ENCODE measurements around the gene UGCG. TPM values are rescaled to one million over a fixed set of nuclear protein-coding genes. Genes with fewer than 3 reads are reported as not detected.

The UGCG gene
- total RNA-seq, 1 donor from 2014 or later, result 33.1 TPM

DNA sequence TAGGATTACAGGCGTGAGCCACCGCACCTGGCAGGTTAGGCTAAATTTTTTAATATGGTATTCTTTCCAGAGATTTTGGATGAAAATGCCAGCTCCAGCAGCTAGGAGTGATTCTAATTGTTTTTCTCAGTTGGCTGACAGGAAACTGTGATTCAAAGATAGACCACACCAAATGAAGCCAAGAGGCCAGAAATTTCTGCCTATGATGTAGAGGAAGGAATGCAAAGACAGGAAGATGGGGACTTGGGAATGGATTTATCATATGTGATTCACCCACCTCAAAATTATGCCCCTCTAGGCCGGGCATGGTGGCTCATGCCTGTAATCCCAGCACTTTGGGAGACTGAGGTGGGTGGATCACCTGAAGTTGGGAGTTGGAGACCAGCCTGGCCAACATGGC lies 53.3 kb downstream of the UGCG start:
- Histone ChIP-seq H3K27me3 (no peaks in the 10 kb centered on the region), H3K9me3 (no peaks in the 10 kb centered on the region), H3K4me3 (no peak overlapping the region), H3K36me3 (no peaks in the 10 kb centered on the region), H3K4me1 (no peaks in the 10 kb centered on the region), H3K27ac (no peak overlapping the region)
- intact Hi-C loops (cut with DNase I), result no loop called here
- DNase-seq (ENCODE audit: extremely low spot score in 2 of 2), result no peak
- TF ChIP-seq POLR2A (IDR thresholded peaks at IDR 0.05) (no peak), POLR2AphosphoS5 (IDR thresholded peaks at IDR 0.05; ENCODE audit: insufficient read depth in 1 of 2, low read depth in 1 of 2) (no peak)
- TF ChIP-seq, protein P1, sequence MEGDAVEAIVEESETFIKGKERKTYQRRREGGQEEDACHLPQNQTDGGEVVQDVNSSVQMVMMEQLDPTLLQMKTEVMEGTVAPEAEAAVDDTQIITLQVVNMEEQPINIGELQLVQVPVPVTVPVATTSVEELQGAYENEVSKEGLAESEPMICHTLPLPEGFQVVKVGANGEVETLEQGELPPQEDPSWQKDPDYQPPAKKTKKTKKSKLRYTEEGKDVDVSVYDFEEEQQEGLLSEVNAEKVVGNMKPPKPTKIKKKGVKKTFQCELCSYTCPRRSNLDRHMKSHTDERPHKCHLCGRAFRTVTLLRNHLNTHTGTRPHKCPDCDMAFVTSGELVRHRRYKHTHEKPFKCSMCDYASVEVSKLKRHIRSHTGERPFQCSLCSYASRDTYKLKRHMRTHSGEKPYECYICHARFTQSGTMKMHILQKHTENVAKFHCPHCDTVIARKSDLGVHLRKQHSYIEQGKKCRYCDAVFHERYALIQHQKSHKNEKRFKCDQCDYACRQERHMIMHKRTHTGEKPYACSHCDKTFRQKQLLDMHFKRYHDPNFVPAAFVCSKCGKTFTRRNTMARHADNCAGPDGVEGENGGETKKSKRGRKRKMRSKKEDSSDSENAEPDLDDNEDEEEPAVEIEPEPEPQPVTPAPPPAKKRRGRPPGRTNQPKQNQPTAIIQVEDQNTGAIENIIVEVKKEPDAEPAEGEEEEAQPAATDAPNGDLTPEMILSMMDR (IDR thresholded peaks at IDR 0.05), result no peak

DNA sequence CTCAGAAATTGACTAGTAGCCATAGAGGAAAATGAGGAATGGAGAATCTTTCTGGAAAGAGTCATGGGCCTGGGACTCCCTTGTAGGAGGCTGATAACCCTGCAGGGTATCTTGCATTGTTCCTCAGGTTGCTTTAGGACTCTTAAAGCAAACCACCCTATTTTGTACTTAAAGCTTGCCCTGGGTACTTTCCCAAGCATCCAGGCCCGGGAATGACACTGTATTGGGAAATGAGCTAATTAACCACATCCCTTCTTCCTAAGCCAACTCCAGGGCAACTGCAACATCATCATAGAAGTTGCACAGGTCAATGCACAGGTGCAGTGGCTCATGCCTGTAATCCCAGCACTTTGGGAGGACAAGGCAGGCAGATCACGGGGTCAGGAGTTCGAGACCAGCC lies 55.9 kb downstream of the UGCG start:
- H3K4me1 ChIP-seq, result no peaks in the 10 kb centered on the region
- no peak for DNase-seq (ENCODE audit: extremely low spot score in 2 of 2)
- H3K36me3 ChIP-seq, result no peaks in the 10 kb centered on the region
- intact Hi-C loops (cut with DNase I), result no loop called here
- H3K9me3 ChIP-seq, result no peaks in the 10 kb centered on the region
- no peak overlapping the region for H3K4me3 ChIP-seq
- TF ChIP-seq POLR2A (IDR thresholded peaks at IDR 0.05) (no peak), POLR2AphosphoS5 (IDR thresholded peaks at IDR 0.05; ENCODE audit: insufficient read depth in 1 of 2, low read depth in 1 of 2) (no peak)
- TF ChIP-seq, protein P1 (IDR thresholded peaks at IDR 0.05), result no peak
- no peaks in the 10 kb centered on the region for H3K27me3 ChIP-seq
- no peak overlapping the region for H3K27ac ChIP-seq

DNA sequence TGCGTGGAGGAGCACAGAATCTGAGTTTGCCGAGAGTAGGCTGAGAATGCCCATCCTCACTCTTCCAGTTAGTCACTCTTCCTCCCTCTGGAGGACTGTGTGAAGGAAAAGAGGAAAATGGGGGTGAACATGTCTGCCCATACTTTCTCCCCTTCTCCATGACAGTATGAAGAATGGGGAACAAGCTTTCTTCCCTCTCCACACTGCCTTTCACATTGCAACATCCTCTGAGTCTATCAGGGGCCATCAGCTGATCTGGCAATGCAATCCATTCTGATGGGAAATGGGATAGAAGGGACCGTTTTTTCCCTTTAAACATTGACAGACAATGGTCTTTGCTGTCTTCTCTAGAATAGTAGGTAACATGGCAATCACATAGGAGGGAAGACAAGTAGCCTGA lies 56.8 kb downstream of the UGCG start:
- DNase-seq (ENCODE audit: extremely low spot score in 2 of 2), result no peak
- Histone ChIP-seq H3K4me3 (no peak overlapping the region), H3K27ac (no peak overlapping the region), H3K4me1 (peaks cover 8% of the 10 kb centered on the region), H3K27me3 (no peaks in the 10 kb centered on the region), H3K9me3 (no peaks in the 10 kb centered on the region), H3K36me3 (no peaks in the 10 kb centered on the region)
- intact Hi-C loops (cut with DNase I), result no loop called here
- TF ChIP-seq POLR2A (IDR thresholded peaks at IDR 0.05) (no peak), POLR2AphosphoS5 (IDR thresholded peaks at IDR 0.05; ENCODE audit: insufficient read depth in 1 of 2, low read depth in 1 of 2) (no peak)
- TF ChIP-seq, protein P1 (IDR thresholded peaks at IDR 0.05), result no peak

DNA sequence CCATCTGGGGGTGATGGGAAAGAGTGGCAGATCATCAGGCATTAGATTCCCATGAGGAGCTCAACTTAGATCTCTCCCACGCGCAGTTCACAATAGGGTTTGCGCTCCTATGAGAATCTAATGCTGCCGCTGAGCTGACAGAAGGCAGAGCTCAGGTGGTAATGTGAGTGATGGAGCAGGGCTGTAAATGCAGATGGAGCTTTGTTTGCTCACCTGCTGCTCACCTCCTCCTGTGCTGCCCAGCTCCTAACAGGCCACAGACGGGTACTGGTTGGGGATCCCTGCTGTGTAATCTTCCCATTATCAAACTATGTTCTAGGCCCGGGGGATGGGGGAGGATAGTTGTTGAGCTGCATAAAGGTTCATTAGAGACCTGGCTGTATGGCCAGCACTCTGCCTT lies 58.4 kb downstream of the UGCG start:
- DNase-seq (ENCODE audit: extremely low spot score in 2 of 2), result no peak
- Histone ChIP-seq H3K27me3 (no peaks in the 10 kb centered on the region), H3K9me3 (no peaks in the 10 kb centered on the region), H3K4me1 (peaks cover 11% of the 10 kb centered on the region), H3K36me3 (no peaks in the 10 kb centered on the region), H3K27ac (no peak overlapping the region), H3K4me3 (no peak overlapping the region)
- TF ChIP-seq, protein P1 (IDR thresholded peaks at IDR 0.05), result no peak
- TF ChIP-seq POLR2AphosphoS5 (IDR thresholded peaks at IDR 0.05; ENCODE audit: insufficient read depth in 1 of 2, low read depth in 1 of 2) (no peak), POLR2A (IDR thresholded peaks at IDR 0.05) (no peak)
- intact Hi-C loops (cut with DNase I), result no loop called here

DNA sequence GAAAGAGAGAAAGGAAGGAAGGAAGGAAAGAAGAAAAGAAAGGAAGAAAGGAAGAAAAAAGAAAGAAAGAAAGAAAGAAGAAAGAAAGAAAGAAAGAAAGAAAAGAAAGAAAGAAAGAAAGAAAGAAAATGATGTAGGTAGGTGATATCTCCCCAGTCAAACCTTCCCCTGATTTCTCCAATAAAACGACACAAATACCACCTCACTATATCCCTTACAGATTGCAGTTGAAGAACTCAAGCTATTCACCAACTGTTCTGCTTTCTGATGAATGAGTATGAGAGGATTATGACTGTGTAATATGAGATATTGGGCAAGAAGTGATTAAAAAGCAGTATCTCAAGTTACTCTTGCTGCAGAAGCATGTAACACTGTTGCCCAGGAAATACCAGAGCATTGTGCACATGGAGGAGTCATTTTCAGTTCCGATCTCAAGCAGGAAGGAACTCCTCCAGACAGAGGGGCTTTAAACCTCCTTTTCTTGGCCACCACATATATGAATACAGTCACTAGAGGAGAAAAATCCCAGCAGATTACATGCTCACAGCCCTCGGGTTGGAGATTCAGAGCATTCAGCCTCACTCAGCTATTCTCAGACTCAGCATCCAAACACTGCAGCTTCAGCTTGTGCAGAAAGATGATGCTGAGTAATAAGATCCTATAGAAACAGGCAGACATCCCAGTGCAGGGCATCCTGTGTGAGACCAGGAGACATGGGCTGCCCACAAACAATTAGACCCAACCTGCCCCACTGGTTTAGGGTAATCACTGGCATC lies 61.4 kb downstream of the UGCG start:
- intact Hi-C loops (cut with DNase I), result no loop called here
- H3K4me1 ChIP-seq, result peaks cover 11% of the 10 kb centered on the region
- H3K9me3 ChIP-seq, result no peaks in the 10 kb centered on the region
- H3K27me3 ChIP-seq, result no peaks in the 10 kb centered on the region
- H3K27ac ChIP-seq, result no peak overlapping the region
- TF ChIP-seq, protein P1 (IDR thresholded peaks at IDR 0.05), result no peak
- TF ChIP-seq POLR2A (IDR thresholded peaks at IDR 0.05) (no peak), POLR2AphosphoS5 (IDR thresholded peaks at IDR 0.05; ENCODE audit: insufficient read depth in 1 of 2, low read depth in 1 of 2) (no peak)
- no peak for DNase-seq (ENCODE audit: extremely low spot score in 2 of 2)
- H3K36me3 ChIP-seq, result no peaks in the 10 kb centered on the region
- peak overlapping the region in 1 of 2 donors; percentile 10 for H3K4me3 ChIP-seq
